A549 (cell line): ENCODE data around the gene NDUFAF2.

Experiments
- CTCF ChIP-seq: fragments of >200 bp; sonication (Bioruptor Twin); formaldehyde crosslinking; IDR thresholded peaks from 3 replicates; pipeline ENCODE4 v1.5.1; 2016
- E2F6 ChIP-seq: IDR thresholded peaks from 2 replicates; pipeline ENCODE4 v1.6.1; 2012; ENCODE audit warnings: low read depth, borderline replicate concordance
- EP300 ChIP-seq, 2 experiments: fragments of >200 bp; sonication (Bioruptor Twin); formaldehyde crosslinking; IDR thresholded peaks; 2 replicates in 1 of 2; 3 replicates in 1 of 2; pipeline ENCODE4 v1.6.1; 2016 to 2017
- MAX ChIP-seq: IDR thresholded peaks from 2 replicates; pipeline ENCODE4 v1.6.1; 2012

GRCh38 chr5:61171479-61171878, 226.5 kb downstream of the NDUFAF2 start:
- TF ChIP-seq E2F6 (no peak), MAX (no peak), EP300 (IDR thresholded peaks at IDR 0.05) (no peak), CTCF (no peak)
